ENCODE results near the gene ZDHHC14.

DNA sequence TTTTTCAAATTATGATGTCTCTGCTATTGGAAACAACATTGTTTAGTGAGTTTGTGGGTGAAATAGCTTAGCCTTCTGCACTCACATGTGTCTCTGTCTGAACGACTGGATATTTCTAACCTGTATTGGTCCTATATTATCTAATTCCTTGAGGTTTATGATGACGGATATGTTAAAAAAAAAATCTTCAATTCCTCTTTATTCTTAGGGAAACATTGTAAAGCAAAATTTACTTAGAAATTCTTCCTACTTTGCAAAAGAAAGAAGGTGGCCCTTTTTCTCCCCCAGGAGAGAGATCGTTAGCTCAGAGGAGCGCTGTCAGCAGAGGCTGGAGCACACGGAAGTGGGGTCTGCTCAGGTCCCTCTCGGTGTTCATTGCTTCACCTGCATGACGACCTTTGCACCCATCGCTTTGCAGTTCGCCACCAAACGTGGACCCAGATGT, 149.8 kb downstream of the ZDHHC14 start:
- no peak for TF ChIP-seq YY1 (IDR thresholded peaks at IDR 0.05; ENCODE audit: low read depth)
- TF ChIP-seq, protein P1, sequence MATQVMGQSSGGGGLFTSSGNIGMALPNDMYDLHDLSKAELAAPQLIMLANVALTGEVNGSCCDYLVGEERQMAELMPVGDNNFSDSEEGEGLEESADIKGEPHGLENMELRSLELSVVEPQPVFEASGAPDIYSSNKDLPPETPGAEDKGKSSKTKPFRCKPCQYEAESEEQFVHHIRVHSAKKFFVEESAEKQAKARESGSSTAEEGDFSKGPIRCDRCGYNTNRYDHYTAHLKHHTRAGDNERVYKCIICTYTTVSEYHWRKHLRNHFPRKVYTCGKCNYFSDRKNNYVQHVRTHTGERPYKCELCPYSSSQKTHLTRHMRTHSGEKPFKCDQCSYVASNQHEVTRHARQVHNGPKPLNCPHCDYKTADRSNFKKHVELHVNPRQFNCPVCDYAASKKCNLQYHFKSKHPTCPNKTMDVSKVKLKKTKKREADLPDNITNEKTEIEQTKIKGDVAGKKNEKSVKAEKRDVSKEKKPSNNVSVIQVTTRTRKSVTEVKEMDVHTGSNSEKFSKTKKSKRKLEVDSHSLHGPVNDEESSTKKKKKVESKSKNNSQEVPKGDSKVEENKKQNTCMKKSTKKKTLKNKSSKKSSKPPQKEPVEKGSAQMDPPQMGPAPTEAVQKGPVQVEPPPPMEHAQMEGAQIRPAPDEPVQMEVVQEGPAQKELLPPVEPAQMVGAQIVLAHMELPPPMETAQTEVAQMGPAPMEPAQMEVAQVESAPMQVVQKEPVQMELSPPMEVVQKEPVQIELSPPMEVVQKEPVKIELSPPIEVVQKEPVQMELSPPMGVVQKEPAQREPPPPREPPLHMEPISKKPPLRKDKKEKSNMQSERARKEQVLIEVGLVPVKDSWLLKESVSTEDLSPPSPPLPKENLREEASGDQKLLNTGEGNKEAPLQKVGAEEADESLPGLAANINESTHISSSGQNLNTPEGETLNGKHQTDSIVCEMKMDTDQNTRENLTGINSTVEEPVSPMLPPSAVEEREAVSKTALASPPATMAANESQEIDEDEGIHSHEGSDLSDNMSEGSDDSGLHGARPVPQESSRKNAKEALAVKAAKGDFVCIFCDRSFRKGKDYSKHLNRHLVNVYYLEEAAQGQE (IDR thresholded peaks at IDR 0.05; ENCODE audit: low read depth): no peak
- no peak for TF ChIP-seq CEBPB (IDR thresholded peaks at IDR 0.05)
- no peak for TF ChIP-seq RAD21 (IDR thresholded peaks at IDR 0.05; ENCODE audit: low read depth)
- no peak for TF ChIP-seq EGR1 (IDR thresholded peaks at IDR 0.05)
- TF ChIP-seq TCF12 (IDR thresholded peaks at IDR 0.05; ENCODE audit: low read depth): no peak
- no peak for TF ChIP-seq NFIC (IDR thresholded peaks at IDR 0.05)
- TF ChIP-seq FOXM1 (IDR thresholded peaks at IDR 0.05; ENCODE audit: borderline replicate concordance, low read depth): no peak
- TF ChIP-seq EP300 (IDR thresholded peaks at IDR 0.05; ENCODE audit: borderline replicate concordance): no peak
- TF ChIP-seq CREB1 (IDR thresholded peaks at IDR 0.05; ENCODE audit: low read depth): no peak
